Mesothelial cell of epicardium (in vitro differentiated cells): ENCODE data around the gene GRAMD4. TPM values are rescaled to one million over a fixed set of nuclear protein-coding genes. Genes with fewer than 3 reads are reported as not detected.

Experiments
- DNase-seq, 2 experiments: peaks; one replicate each; pipeline ENCODE4 v3.0.0; 2021; ENCODE audit warnings: low spot score in 2 of 2; ENCODE audit not compliant: unreplicated experiment in 2 of 2
- H3K27ac Mint-ChIP-seq: 2 replicates; pipeline ENCODE4 v1.8.0; 2021; ENCODE audit warnings: mixed read lengths
- H3K27me3 Mint-ChIP-seq: 2 replicates; pipeline ENCODE4 v1.8.0; 2021; ENCODE audit warnings: low read depth, mixed read lengths
- H3K36me3 Mint-ChIP-seq: 2 replicates; pipeline ENCODE4 v1.8.0; 2021; ENCODE audit warnings: mixed read lengths
- H3K4me1 Mint-ChIP-seq: 2 replicates; pipeline ENCODE4 v1.8.0; 2021; ENCODE audit warnings: mixed read lengths
- H3K4me3 Mint-ChIP-seq: 2 replicates; pipeline ENCODE4 v1.8.0; 2021; ENCODE audit warnings: mild to moderate bottlenecking, moderate library complexity, mixed read lengths
- H3K9me3 Mint-ChIP-seq: 2 replicates; pipeline ENCODE4 v1.8.0; 2021; ENCODE audit warnings: mixed read lengths
- total RNA-seq: library from RNA; stranded (reverse); gene quantifications from 3 replicates; pipeline ENCODE4 v1.2.1, GENCODE V29; 2021
- TF ChIP-seq, protein P1 (sequence below): fragments of 200-600 bp; sonication (generic); IDR thresholded peaks from one replicate; pipeline ENCODE4 v1.5.0; 2021; ENCODE audit warnings: antibody characterized with exemption; ENCODE audit not compliant: unreplicated experiment

The GRAMD4 gene
- total RNA-seq, 1 donor from 2014 or later: 58.3 TPM

GRCh38 chr22:46593996-46594946 lies 25.9 kb upstream of the GRAMD4 start:
- no peaks in the 10 kb centered on the region for H3K36me3 Mint-ChIP-seq

DNA sequence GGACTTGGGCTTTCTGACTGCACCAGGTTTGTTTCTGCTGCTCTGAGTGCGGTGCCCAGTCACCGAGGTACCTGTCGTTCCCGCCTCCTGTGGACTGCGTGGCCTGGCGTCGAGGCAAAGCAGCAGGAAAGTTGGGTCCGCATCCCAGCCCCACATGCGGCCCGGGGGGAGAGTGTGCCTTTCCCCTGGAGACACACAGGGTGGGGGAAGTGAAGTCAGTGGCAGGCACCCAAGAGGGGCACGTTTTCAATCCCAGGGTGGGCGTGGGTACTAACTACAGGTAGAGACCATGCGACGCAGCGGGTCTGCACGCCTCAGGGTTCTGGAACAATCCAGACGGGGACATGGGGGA lies 25.3 kb upstream of the GRAMD4 start:
- Mint-ChIP-seq H3K9me3 (no peaks in the 10 kb centered on the region), H3K36me3 (no peaks in the 10 kb centered on the region), H3K4me3 (no peak overlapping the region), H3K27ac (no peak overlapping the region), H3K27me3 (no peaks in the 10 kb centered on the region), H3K4me1 (peaks cover 35% of the 10 kb centered on the region)
- no peak for DNase-seq
- TF ChIP-seq, protein P1, sequence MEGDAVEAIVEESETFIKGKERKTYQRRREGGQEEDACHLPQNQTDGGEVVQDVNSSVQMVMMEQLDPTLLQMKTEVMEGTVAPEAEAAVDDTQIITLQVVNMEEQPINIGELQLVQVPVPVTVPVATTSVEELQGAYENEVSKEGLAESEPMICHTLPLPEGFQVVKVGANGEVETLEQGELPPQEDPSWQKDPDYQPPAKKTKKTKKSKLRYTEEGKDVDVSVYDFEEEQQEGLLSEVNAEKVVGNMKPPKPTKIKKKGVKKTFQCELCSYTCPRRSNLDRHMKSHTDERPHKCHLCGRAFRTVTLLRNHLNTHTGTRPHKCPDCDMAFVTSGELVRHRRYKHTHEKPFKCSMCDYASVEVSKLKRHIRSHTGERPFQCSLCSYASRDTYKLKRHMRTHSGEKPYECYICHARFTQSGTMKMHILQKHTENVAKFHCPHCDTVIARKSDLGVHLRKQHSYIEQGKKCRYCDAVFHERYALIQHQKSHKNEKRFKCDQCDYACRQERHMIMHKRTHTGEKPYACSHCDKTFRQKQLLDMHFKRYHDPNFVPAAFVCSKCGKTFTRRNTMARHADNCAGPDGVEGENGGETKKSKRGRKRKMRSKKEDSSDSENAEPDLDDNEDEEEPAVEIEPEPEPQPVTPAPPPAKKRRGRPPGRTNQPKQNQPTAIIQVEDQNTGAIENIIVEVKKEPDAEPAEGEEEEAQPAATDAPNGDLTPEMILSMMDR: no peak

More at GRCh38 chr22:46593996-46594946, 25.9 kb upstream of the GRAMD4 start:
- no peaks in the 10 kb centered on the region for H3K27me3 Mint-ChIP-seq
- TF ChIP-seq, protein P1: no peak
- no peak overlapping the region for H3K27ac Mint-ChIP-seq
- H3K4me3 Mint-ChIP-seq: no peak overlapping the region
- H3K4me1 Mint-ChIP-seq: peaks cover 42% of the 10 kb centered on the region
- DNase-seq: peak in 1 of 2 experiments; percentile 29
- no peaks in the 10 kb centered on the region for H3K9me3 Mint-ChIP-seq

DNA sequence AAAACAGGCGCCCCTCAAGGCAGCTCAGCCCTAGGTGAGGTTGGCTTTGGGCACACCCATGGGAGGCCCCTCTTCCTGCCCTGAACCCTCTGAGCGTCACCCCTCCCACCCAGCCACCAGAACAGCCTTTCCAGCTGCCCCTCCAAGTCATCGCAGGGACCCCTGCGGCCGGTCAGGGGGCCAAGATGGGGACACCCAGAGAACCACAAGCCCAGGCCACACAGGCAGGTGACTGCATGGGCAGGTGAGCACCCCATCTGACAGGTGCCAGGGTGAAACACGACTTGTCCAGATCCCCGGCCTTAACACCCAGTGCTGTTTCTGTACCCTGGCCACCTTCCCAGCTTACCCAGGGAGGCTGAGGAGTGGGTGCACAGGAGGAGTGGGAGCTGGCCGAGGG lies 24.6 kb upstream of the GRAMD4 start:
- no peak for DNase-seq
- H3K4me1 Mint-ChIP-seq: peaks cover 29% of the 10 kb centered on the region
- TF ChIP-seq, protein P1: no peak
- no peak overlapping the region for H3K4me3 Mint-ChIP-seq
- no peak overlapping the region for H3K27ac Mint-ChIP-seq
- no peaks in the 10 kb centered on the region for H3K27me3 Mint-ChIP-seq
- H3K36me3 Mint-ChIP-seq: no peaks in the 10 kb centered on the region
- no peaks in the 10 kb centered on the region for H3K9me3 Mint-ChIP-seq

DNA sequence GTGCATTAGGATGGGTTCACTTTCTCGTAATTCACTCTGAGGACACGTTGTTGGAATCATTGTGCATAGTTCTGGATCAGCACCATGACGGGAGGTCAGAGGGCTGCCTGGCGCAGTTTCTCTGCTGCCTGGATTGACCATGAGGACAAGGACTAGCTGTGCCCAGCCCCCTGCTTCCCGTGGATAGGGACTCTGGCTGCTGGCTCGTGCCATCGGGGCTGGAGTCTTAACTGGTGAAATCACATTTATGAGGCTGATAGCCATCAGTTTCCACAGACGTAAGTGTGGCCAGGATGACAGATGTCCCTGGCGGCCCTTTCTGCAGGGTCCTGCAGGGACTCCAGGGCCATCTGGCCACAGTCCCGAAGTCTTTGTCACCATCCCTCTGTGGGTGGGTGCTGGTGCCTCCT lies 24.1 kb upstream of the GRAMD4 start:
- Mint-ChIP-seq H3K27me3 (no peaks in the 10 kb centered on the region), H3K9me3 (no peaks in the 10 kb centered on the region), H3K4me1 (peaks cover 29% of the 10 kb centered on the region), H3K27ac (no peak overlapping the region), H3K4me3 (no peak overlapping the region), H3K36me3 (no peaks in the 10 kb centered on the region)
- TF ChIP-seq, protein P1: no peak
- peak in 1 of 2 experiments; percentile 34 for DNase-seq

GRCh38 chr22:46596819-46597218 lies 23.4 kb upstream of the GRAMD4 start:
- Mint-ChIP-seq H3K27me3 (no peaks in the 10 kb centered on the region), H3K27ac (peak overlapping the region; percentile 95), H3K4me1 (peaks cover 29% of the 10 kb centered on the region), H3K4me3 (peak overlapping the region; percentile 38), H3K9me3 (no peaks in the 10 kb centered on the region), H3K36me3 (no peaks in the 10 kb centered on the region)
- DNase-seq: peak; percentile 52 to 78
- TF ChIP-seq, protein P1: no peak
